Testis (tissue), 2 donors: ENCODE measurements around the gene RAPGEF4.

Experiments used
- CTCF ChIP-seq, 3 experiments: fragments of 450-650 bp in 2 of 3; fragments of 200-600 bp in 1 of 3; sonication (generic) in 1 of 3; IDR thresholded peaks; one replicate each; pipeline ENCODE4 v1.5.1; 2016 to 2019; ENCODE audit warnings: antibody characterized with exemption in 3 of 3, mild to moderate bottlenecking in 2 of 3, moderate library complexity in 1 of 3
- POLR2A ChIP-seq: fragments of 450-650 bp; IDR thresholded peaks from one replicate; pipeline ENCODE4 v1.6.1; 2017; ENCODE audit warnings: antibody characterized with exemption, mild to moderate bottlenecking, moderate library complexity

GRCh38 chr2:173059971-173060461 is 324.4 kb downstream of the RAPGEF4 start:
- TF ChIP-seq CTCF (IDR thresholded peaks at IDR 0.05) (no peak), POLR2A (no peak)
